Heart right ventricle (tissue), 16 donors: ENCODE data around the gene PDE1A. TPM values are rescaled to one million over a fixed set of nuclear protein-coding genes. Genes with fewer than 3 reads are reported as not detected.

Experiments used
- ATAC-seq, 8 donors: fragments of 200-7000 bp; cut with Tn5 transposase; one replicate each; pipeline ENCODE4 v1.9.1; 2020; ENCODE audit warnings: mild to moderate bottlenecking in 8 of 8, moderate library complexity in 8 of 8, moderate number of reproducible peaks in 1 of 8
- DNase-seq, 2 donors: peaks; one replicate each; pipeline ENCODE4 v3.0.0-alpha.2; 2020
- H3K27ac ChIP-seq, 10 donors: fragments of 200-600 bp; sonication (generic) in 2 of 10; one replicate each; pipeline versions ENCODE4 v1.5.0 to v1.8.0; 2020 to 2022; ENCODE audit warnings: mild to moderate bottlenecking in 3 of 10
- H3K27me3 ChIP-seq, 7 donors: fragments of 200-600 bp; one replicate each; pipeline ENCODE4 v1.8.0; 2021 to 2022; ENCODE audit warnings: mild to moderate bottlenecking in 2 of 7
- H3K36me3 ChIP-seq, 9 donors: fragments of 200-600 bp; sonication (generic) in 1 of 9; one replicate each; pipeline versions ENCODE4 v1.5.0 to v1.8.0; 2020 to 2022; ENCODE audit warnings: mild to moderate bottlenecking in 2 of 9
- H3K4me1 ChIP-seq, 9 donors: fragments of 200-600 bp; sonication (generic) in 1 of 9; one replicate each; pipeline versions ENCODE4 v1.5.0 to v1.8.0; 2020 to 2022; ENCODE audit warnings: mild to moderate bottlenecking in 4 of 9
- H3K4me3 ChIP-seq, 10 donors: fragments of 200-600 bp; sonication (generic) in 2 of 10; one replicate each; pipeline versions ENCODE4 v1.5.0 to v1.8.0; 2020 to 2022; ENCODE audit warnings: mild to moderate bottlenecking in 7 of 10, moderate library complexity in 2 of 10
- H3K9me3 ChIP-seq, 11 donors: fragments of 200-600 bp in 10 of 11; sonication (generic) in 2 of 11; one replicate each; pipeline versions ENCODE4 v1.5.0 to v1.8.0; 2013 to 2022; ENCODE audit warnings: mild to moderate bottlenecking in 2 of 11, control low read depth in 1 of 11, moderate library complexity in 1 of 11
- WGBS, 2 donors: extraction: QIAGEN DNeasy Blood & Tissue Kit; methylation state at CpG; one replicate each; pipeline ENCODE4 v1.1.7; 2013; ENCODE audit warnings: inconsistent platforms in 1 of 2; 5-methylcytosine and 5-hydroxymethylcytosine counted together
- intact Hi-C, 10 donors: fragments of 100-400 bp; cut with DNase I; formaldehyde crosslinking; loops; one replicate each; pipeline versions ENCODE4 v1.11.1 to v1.14.2; 2022
- polyA plus RNA-seq, 2 donors: library from polyadenylated mRNA; stranded (reverse); fragments of 200-250 nt; gene quantifications; one replicate each; pipeline ENCODE4 v1.2.3, GENCODE V29; 2013
- total RNA-seq, 10 donors: library from RNA; stranded (reverse); fragmentation: NEBNext Ultra II Directional in 3 of 10; extraction: Animal tissue kit (Norgen Biotek cat#: 25700) in 3 of 10; gene quantifications; one replicate each; pipeline versions ENCODE4 v1.2.1 to v1.2.4, GENCODE V29; 2021 to 2023
- TF ChIP-seq, protein P1 (sequence below), 9 donors: fragments of 200-600 bp; sonication (generic) in 2 of 9; IDR thresholded peaks; one replicate each; pipeline versions ENCODE4 v1.5.0 to v1.8.0; 2021 to 2022; ENCODE audit warnings: antibody characterized with exemption in 9 of 9, mild to moderate bottlenecking in 5 of 9, moderate library complexity in 1 of 9
- donor health status: Arrhythmogenic right ventricular cardiomyopathy.
- donor health status: ischemic (EF 13 %, LVEDD 7.1; RV severe dilation, severe dysfunction).
- donor health status: healthy with polysubstance abuse.
- donor health status: DM: no; HTN: yes; CAD: no.
- donor health status: DM: no; HTN: no; CAD: no.
- donor health status: ischemic (EF 25% LVEDD 6.9; RV normal size, moderate dysfunction).
- donor health status: ischemic (EF 25% LVEDD 5.7; RV mildly dilated, moderate dysfunction).
- donor health status: healthy.
- donor health status: DM: yes; HTN: yes; CAD: no.
- donor health status: Ischemic cardiomyopathy.
- donor health status: ischemic (EF 35%, LVEDD 5.7; RV mildly dilated, moderate dysfunction).
- donor health status: nonischemic (EF 11% LVEDD 7.7; RV severe dilation, severe dysfunction).
- donor health status: DM: yes; HTN: yes; CAD: no.
- donor health status: PGD.
- donor health status: ischemic (EF 29% LVEDD 5.4; RV normal size, mild dysfunction).
- donor health status: nonischemic (EF 23%, LVEDD 6.1; RV moderate dilation, normal function).

Gene PDE1A
- total and polyA plus RNA-seq, 12 donors, result 3.6 to 66.7 (median 14.8) TPM

DNA sequence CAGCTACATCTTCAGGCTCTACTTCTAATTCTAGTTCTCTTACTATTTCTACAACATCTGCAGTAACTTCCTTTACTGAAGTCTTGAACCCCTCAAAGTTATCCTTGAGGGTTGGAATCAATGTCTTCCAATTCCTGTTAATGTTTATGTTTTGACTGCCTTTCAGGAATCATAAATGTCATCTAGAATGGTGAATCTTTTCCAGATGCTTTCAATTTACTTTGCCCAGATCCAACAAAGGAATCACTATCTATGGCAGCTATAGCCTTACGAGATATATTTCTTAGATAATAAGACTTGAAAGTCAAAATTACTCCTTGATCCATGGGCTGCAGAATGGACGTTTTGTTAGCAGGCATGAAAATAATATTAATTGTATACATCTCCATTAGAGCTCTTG is 123.9 kb downstream of the PDE1A start:
- H3K27me3 ChIP-seq, result no peaks in the 10 kb centered on the region
- H3K36me3 ChIP-seq, result no peaks in the 10 kb centered on the region
- intact Hi-C loops, result loop anchor here in 1 of 10 donors (10.0 kb wide), 1 partner anchor 342 kb away; no protein-coding TSS in a partner anchor
- H3K27ac ChIP-seq, result no peak overlapping the region
- no peak for ATAC-seq
- H3K4me3 ChIP-seq, result no peak overlapping the region
- no peak for DNase-seq
- WGBS, 2 donors, result 81 to 84% methylated on average over 2 of the region's 2 CpGs
- H3K9me3 ChIP-seq, result no peaks in the 10 kb centered on the region
- peaks cover 0 to 28% (median 0%) of the 10 kb centered on the region in 9 donors for H3K4me1 ChIP-seq
- TF ChIP-seq, protein P1, sequence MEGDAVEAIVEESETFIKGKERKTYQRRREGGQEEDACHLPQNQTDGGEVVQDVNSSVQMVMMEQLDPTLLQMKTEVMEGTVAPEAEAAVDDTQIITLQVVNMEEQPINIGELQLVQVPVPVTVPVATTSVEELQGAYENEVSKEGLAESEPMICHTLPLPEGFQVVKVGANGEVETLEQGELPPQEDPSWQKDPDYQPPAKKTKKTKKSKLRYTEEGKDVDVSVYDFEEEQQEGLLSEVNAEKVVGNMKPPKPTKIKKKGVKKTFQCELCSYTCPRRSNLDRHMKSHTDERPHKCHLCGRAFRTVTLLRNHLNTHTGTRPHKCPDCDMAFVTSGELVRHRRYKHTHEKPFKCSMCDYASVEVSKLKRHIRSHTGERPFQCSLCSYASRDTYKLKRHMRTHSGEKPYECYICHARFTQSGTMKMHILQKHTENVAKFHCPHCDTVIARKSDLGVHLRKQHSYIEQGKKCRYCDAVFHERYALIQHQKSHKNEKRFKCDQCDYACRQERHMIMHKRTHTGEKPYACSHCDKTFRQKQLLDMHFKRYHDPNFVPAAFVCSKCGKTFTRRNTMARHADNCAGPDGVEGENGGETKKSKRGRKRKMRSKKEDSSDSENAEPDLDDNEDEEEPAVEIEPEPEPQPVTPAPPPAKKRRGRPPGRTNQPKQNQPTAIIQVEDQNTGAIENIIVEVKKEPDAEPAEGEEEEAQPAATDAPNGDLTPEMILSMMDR (IDR thresholded peaks at IDR 0.05), result no peak

- Histone ChIP-seq H3K27me3 (no peaks in the 10 kb centered on the region), H3K4me1 (peaks cover 0 to 33% (median 4%) of the 10 kb centered on the region in 9 donors), H3K27ac (no peak overlapping the region), H3K4me3 (no peak overlapping the region), H3K36me3 (no peaks in the 10 kb centered on the region), H3K9me3 (no peaks in the 10 kb centered on the region)
- 71% methylated on average over 3 of the region's 3 CpGs for WGBS, 2 donors
- no peak for ATAC-seq
- intact Hi-C loops, result loop anchor here in 1 of 10 donors (10.0 kb wide), 1 partner anchor 343 kb away; no protein-coding TSS in a partner anchor
- no peak for DNase-seq
- TF ChIP-seq, protein P1 (IDR thresholded peaks at IDR 0.05), result no peak
Observed at GRCh38 chr2:182302174-182302573, 124.7 kb downstream of the PDE1A start.

- Histone ChIP-seq H3K9me3 (no peaks in the 10 kb centered on the region), H3K36me3 (no peaks in the 10 kb centered on the region), H3K27ac (no peak overlapping the region), H3K4me1 (peaks cover 0 to 34% (median 4%) of the 10 kb centered on the region in 9 donors), H3K4me3 (no peak overlapping the region), H3K27me3 (no peaks in the 10 kb centered on the region)
- intact Hi-C loops, result loop anchor here in 1 of 10 donors (10.0 kb wide), 1 partner anchor 344 kb away; no protein-coding TSS in a partner anchor
- ATAC-seq (peak in 1 of 8 donors; percentile 33), DNase-seq (no peak)
- 75 to 95% methylated on average over 1 of the region's 1 CpG for WGBS, 2 donors
- TF ChIP-seq, protein P1 (IDR thresholded peaks at IDR 0.05), result peak in 1 of 9 donors; percentile 13
Observed at GRCh38 chr2:182301093-182301492, 125.7 kb downstream of the PDE1A start.

DNA sequence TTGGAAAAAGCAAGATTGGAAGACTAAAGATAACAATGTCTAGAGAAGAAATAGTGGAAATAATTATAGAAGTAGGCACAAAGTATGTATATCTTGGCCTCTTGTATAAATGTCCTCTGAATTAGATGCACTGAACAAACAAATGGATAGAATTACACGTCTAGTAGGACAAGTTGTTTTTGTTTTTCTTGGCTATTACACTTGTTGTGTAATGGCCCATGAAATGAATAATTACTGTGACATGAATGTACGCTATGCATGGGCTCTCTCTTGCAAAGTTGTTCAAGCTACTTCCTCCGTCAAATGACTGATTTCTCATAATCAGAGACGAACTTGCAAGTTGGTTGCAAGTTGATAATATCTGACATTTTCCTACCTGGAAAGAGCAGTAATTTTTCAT is 126.2 kb downstream of the PDE1A start:
- TF ChIP-seq, protein P1 (IDR thresholded peaks at IDR 0.05), result no peak
- Histone ChIP-seq H3K36me3 (no peaks in the 10 kb centered on the region), H3K4me1 (peaks cover 0 to 34% (median 4%) of the 10 kb centered on the region in 9 donors), H3K9me3 (no peaks in the 10 kb centered on the region), H3K27ac (no peak overlapping the region), H3K27me3 (no peaks in the 10 kb centered on the region), H3K4me3 (no peak overlapping the region)
- ATAC-seq, result no peak
- intact Hi-C loops, result loop anchor here in 1 of 10 donors (10.0 kb wide), 1 partner anchor 344 kb away; no protein-coding TSS in a partner anchor
- 76 to 88% methylated on average over 4 of the region's 4 CpGs for WGBS, 2 donors
- DNase-seq, result no peak
